ENCODE results near the gene COX4I2.
"Not testable (repeated sequence)": the region's sequence is repeated elsewhere in the genome, so short reads cannot be mapped to it uniquely, and the experiment has no call there.

COX4I2 gene

GRCh38 chr20:31662372-31662854 lies 24.7 kb downstream of the COX4I2 start:
- no peak for DNase-seq

- no peak for DNase-seq
These were observed 25.8 kb downstream of the COX4I2 start for GRCh38 chr20:31663524-31663837.

- DNase-seq = no peak
These were observed 26.4 kb downstream of the COX4I2 start for GRCh38 chr20:31663838-31664695.

- no peak for DNase-seq
These were observed 27.1 kb downstream of the COX4I2 start for GRCh38 chr20:31664696-31665354.

- no peak for DNase-seq
These were observed 28.0 kb downstream of the COX4I2 start for GRCh38 chr20:31665753-31666152.

- DNase-seq = peak; percentile 79
These were observed 28.7 kb downstream of the COX4I2 start for GRCh38 chr20:31666258-31667042.

GRCh38 chr20:31667315-31668285 lies 29.9 kb downstream of the COX4I2 start:
- no peak for DNase-seq

GRCh38 chr20:31668944-31669343 lies 31.2 kb downstream of the COX4I2 start:
- DNase-seq = not testable (repeated sequence)

- DNase-seq = no peak
These were observed 32.2 kb downstream of the COX4I2 start for GRCh38 chr20:31669876-31670275.

- DNase-seq = peak; percentile 93
These were observed 32.9 kb downstream of the COX4I2 start for GRCh38 chr20:31670371-31671228.

- DNase-seq = no peak
These were observed 33.6 kb downstream of the COX4I2 start for GRCh38 chr20:31671324-31671723.

GRCh38 chr20:31673435-31673834 lies 35.7 kb downstream of the COX4I2 start:
- no peak for DNase-seq

- peak; percentile 66 for DNase-seq
These were observed 36.3 kb downstream of the COX4I2 start for GRCh38 chr20:31673943-31674463.

- DNase-seq = peak; percentile 95
These were observed 37.4 kb downstream of the COX4I2 start for GRCh38 chr20:31674895-31675827.

- peak; percentile 99 for DNase-seq
These were observed 38.3 kb downstream of the COX4I2 start for GRCh38 chr20:31675828-31676608.

- DNase-seq = peak; percentile 90
These were observed 38.9 kb downstream of the COX4I2 start for GRCh38 chr20:31676609-31676989.

- DNase-seq = no peak
These were observed 40.0 kb downstream of the COX4I2 start for GRCh38 chr20:31677553-31678260.

All from hematopoietic multipotent progenitor cell treated with erythropoietin and hydrocortisone succinate and interleukin-3 and kit ligand, for 8 days (in vitro differentiated cells).